ENCODE measurements around the gene FMN1. TPM values are rescaled to one million over a fixed set of nuclear protein-coding genes. Genes with fewer than 3 reads are reported as not detected.

FMN1 gene
- total and polyA plus RNA-seq, 10 of the 15 experiments (the other 5 are each of a cell fraction or from before 2014, with no cell fraction given), result 0.05 to 0.16 (median 0.08) TPM; not detected in 4

GRCh38 chr15:32979710-32980109 is 214.8 kb downstream of the FMN1 start:
- in situ Hi-C loops (cut with MboI), result no loop called here
- RAD21 ChIA-PET (ENCODE audit: unreplicated experiment), result interaction anchor here (0.7 kb wide), 1 partner anchor 694 kb away, joined by 5 read pairs; no protein-coding TSS in a partner anchor
- Histone ChIP-seq H3K4me2 (ENCODE audit: control insufficient read depth, insufficient read depth) (no peak overlapping the region), H3K9ac (ENCODE audit: control insufficient read depth, insufficient read depth, low read length) (no peak overlapping the region), H2AFZ (ENCODE audit: control insufficient read depth, low read depth, low read length) (no peak overlapping the region), H3K79me2 (ENCODE audit: control insufficient read depth, insufficient read depth, low read length) (no peaks in the 10 kb centered on the region), H3K36me3 (ENCODE audit: control insufficient read depth in 2 of 2, insufficient read depth in 2 of 2, low read length in 1 of 2) (no peaks in the 10 kb centered on the region), H3K9me3 (replicated peaks; ENCODE audit: control insufficient read depth, insufficient read depth, low read length) (no peaks in the 10 kb centered on the region), H3K4me1 (ENCODE audit: control insufficient read depth, insufficient read depth, low read length) (no peaks in the 10 kb centered on the region), H3K27ac (ENCODE audit: control insufficient read depth, insufficient read depth) (no peak overlapping the region), H4K20me1 (ENCODE audit: control insufficient read depth, insufficient read depth) (no peaks in the 10 kb centered on the region), H3K4me3 (no peak overlapping the region), H3K27me3 (replicated peaks in 1 of 2; ENCODE audit: control insufficient read depth in 2 of 2, insufficient read depth in 2 of 2, low read length in 1 of 2) (0 out of 4 replicates have a peak, but pooled peaks cover 0 to 1% of the 10 kb centered on the region in 2 experiments)
- FAIRE-seq (no peak), ATAC-seq (no peak), DNase-seq (ENCODE audit: low read depth, low spot score) (no peak)
- CTCF ChIA-PET, result interaction anchor here (1.3 kb wide), 1 partner anchor 135 kb away, joined by 3 read pairs; no protein-coding TSS in a partner anchor
- 30% methylated on average over 3 of the region's 3 CpGs for whole genome bisulfite sequencing (ENCODE audit: insufficient coverage, insufficient replicate concordance, low lambda C conversion rate, missing lambda C conversion rate)
- SMC1A ChIA-PET (ENCODE audit: uncharacterized antibody, unreplicated experiment), result no interaction called here
- intact Hi-C loops (cut with micrococcal nuclease; ENCODE audit: unreplicated experiment), result no loop called here
- no peak for TF ChIP-seq RB1 (IDR thresholded peaks at IDR 0.05; ENCODE audit: borderline replicate concordance)
- BruUV-seq (replicated peaks), result no TSS peak
- POLR2A ChIA-PET, result interaction anchor here (0.7 kb wide), 1 partner anchor 513 kb away, joined by 5 read pairs; no protein-coding TSS in a partner anchor

DNA sequence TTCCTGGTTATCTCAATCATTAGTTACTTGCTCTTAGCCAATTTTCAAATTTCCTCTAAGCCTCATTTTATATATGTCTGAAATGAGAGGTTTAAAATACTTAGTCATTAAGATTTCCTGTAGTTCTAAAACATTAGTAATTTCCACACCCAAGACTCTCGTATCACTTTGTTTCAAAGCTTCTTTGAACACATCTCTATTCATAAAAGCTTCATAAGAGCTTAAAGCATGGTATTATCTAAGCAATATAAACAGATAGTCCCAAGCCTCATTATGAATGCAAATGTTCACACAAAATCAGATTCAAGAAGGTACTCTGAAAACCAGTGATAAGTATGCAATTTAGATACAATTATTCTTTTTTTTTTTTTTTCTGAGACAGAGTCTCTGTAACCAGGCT is 217.0 kb downstream of the FMN1 start:
- Histone ChIP-seq H3K27ac (ENCODE audit: control insufficient read depth, insufficient read depth) (no peak overlapping the region), H3K9me3 (replicated peaks; ENCODE audit: control insufficient read depth, insufficient read depth, low read length) (no peaks in the 10 kb centered on the region), H3K4me2 (ENCODE audit: control insufficient read depth, insufficient read depth) (no peak overlapping the region), H3K79me2 (ENCODE audit: control insufficient read depth, insufficient read depth, low read length) (no peaks in the 10 kb centered on the region), H3K4me1 (ENCODE audit: control insufficient read depth, insufficient read depth, low read length) (no peaks in the 10 kb centered on the region), H3K9ac (ENCODE audit: control insufficient read depth, insufficient read depth, low read length) (no peak overlapping the region), H3K4me3 (no peak overlapping the region), H2AFZ (ENCODE audit: control insufficient read depth, low read depth, low read length) (no peak overlapping the region), H3K36me3 (ENCODE audit: control insufficient read depth in 2 of 2, insufficient read depth in 2 of 2, low read length in 1 of 2) (no peaks in the 10 kb centered on the region), H3K27me3 (replicated peaks in 1 of 2; ENCODE audit: control insufficient read depth in 2 of 2, insufficient read depth in 2 of 2, low read length in 1 of 2) (0 out of 4 replicates have a peak, but pooled peaks cover 0 to 1% of the 10 kb centered on the region in 2 experiments), H4K20me1 (ENCODE audit: control insufficient read depth, insufficient read depth) (no peaks in the 10 kb centered on the region)
- ChIA-PET RAD21 (ENCODE audit: unreplicated experiment) (interaction anchor here (1.0 kb wide), 1 partner anchor 16 kb away, joined by 3 read pairs; no protein-coding TSS in a partner anchor), SMC1A (ENCODE audit: uncharacterized antibody, unreplicated experiment) (no interaction called here), CTCF (interaction anchor here (0.8 kb wide), 2 partner anchors 16 to 21 kb away, joined by 3 read pairs; no protein-coding TSS in a partner anchor), POLR2A (no interaction called here)
- DNase-seq (ENCODE audit: low read depth, low spot score), result no peak
- WGBS (ENCODE audit: insufficient coverage, insufficient replicate concordance, low lambda C conversion rate, missing lambda C conversion rate), result 0% methylated on average over 1 of the region's 1 CpG
- in situ Hi-C loops (cut with MboI), result no loop called here
- no peak for FAIRE-seq
- ATAC-seq, result no peak
- TF ChIP-seq KLF5 (IDR thresholded peaks at IDR 0.05; ENCODE audit: partially characterized antibody) (no peak), IKZF2 (IDR thresholded peaks at IDR 0.05) (no peak), BCL3 (IDR thresholded peaks at IDR 0.05; ENCODE audit: borderline replicate concordance, insufficient read depth, low read depth, low read length, poor library complexity, severe bottlenecking) (no peak)
- BruUV-seq (replicated peaks), result no TSS peak
- intact Hi-C loops (cut with micrococcal nuclease; ENCODE audit: unreplicated experiment), result no loop called here

Data from GM12878 (cell line).